Panc1 (cell line): Measurements from ENCODE around the gene TFPI2.

Source experiments
- CTCF ChIP-seq: fragments of 450-650 bp; IDR thresholded peaks from 2 replicates; pipeline ENCODE4 v1.5.1; 2017; ENCODE audit warnings: mild to moderate bottlenecking
- POLR2AphosphoS5 ChIP-seq: IDR thresholded peaks from 2 replicates; pipeline ENCODE4 v1.6.1; 2012; ENCODE audit warnings: mild to moderate bottlenecking, low read depth, low read length, moderate library complexity
- SIN3A ChIP-seq: IDR thresholded peaks from 2 replicates; pipeline ENCODE4 v1.6.1; 2012; ENCODE audit warnings: low read depth, mild to moderate bottlenecking, low read length, moderate library complexity, borderline replicate concordance; ENCODE audit not compliant: insufficient read depth

GRCh38 chr7:93923296-93923695 is 32.7 kb upstream of the TFPI2 start:
- no peak for TF ChIP-seq POLR2AphosphoS5
- TF ChIP-seq SIN3A = no peak
- no peak for TF ChIP-seq CTCF
